A673 (cell line): ENCODE results near the gene FGF16. TPM values are rescaled to one million over a fixed set of nuclear protein-coding genes. Genes with fewer than 3 reads are reported as not detected.
A peak's percentile ranks its signal among the peaks of the same experiment; 100 is the strongest.

ENCODE experiments used
- BruUV-seq: library from RNA; stranded (reverse); fragments of 400-500 nt; replicated peaks from 2 replicates; lab custom pipeline; 2021; lab: Mats Ljungman, UMichigan
- CTCF ChIA-PET: fragments of 300-600 bp; sonication (Branson Sonifier 250); formaldehyde crosslinking; loops from one replicate; lab custom pipeline; 2022; ENCODE audit warnings: antibody characterized with exemption; lab: Charles Lee
- POLR2A ChIA-PET: fragments of 300-600 bp; sonication (Branson Sonifier 250); formaldehyde crosslinking; loops from one replicate; lab custom pipeline; 2022; ENCODE audit warnings: antibody characterized with exemption; ENCODE audit not compliant: low non-redundant PET; lab: Charles Lee
- DNase-seq: peaks from one replicate; pipeline ENCODE4 v3.0.0-alpha.2; 2015; ENCODE audit warnings: low spot score
- H3K27ac ChIP-seq: fragments of 200-600 bp; sonication (generic); 2 replicates; pipeline ENCODE4 v1.5.1; 2016; ENCODE audit warnings: mixed run types, low read depth, mild to moderate bottlenecking, mixed read lengths, antibody characterized with exemption, low read length; ENCODE audit not compliant: poor library complexity, severe bottlenecking
- H3K27me3 ChIP-seq: fragments of 200-600 bp; sonication (generic); replicated peaks from 2 replicates; pipeline ENCODE4 v1.6.1; 2017; ENCODE audit warnings: mixed run types, low read depth, mild to moderate bottlenecking, mixed read lengths, antibody characterized with exemption, low read length; ENCODE audit not compliant: insufficient read depth, poor library complexity
- H3K36me3 ChIP-seq: fragments of 200-600 bp; sonication (generic); 2 replicates; pipeline ENCODE4 v1.6.1; 2016; ENCODE audit warnings: mixed run types, mild to moderate bottlenecking, mixed read lengths, antibody characterized with exemption, low read length; ENCODE audit not compliant: insufficient read depth, poor library complexity, severe bottlenecking
- H3K4me1 ChIP-seq: fragments of 200-600 bp; sonication (generic); 2 replicates; pipeline ENCODE4 v1.6.1; 2017; ENCODE audit warnings: mixed run types, mild to moderate bottlenecking, mixed read lengths, antibody characterized with exemption, low read length; ENCODE audit not compliant: insufficient read depth, poor library complexity, severe bottlenecking
- H3K4me3 ChIP-seq: fragments of 200-600 bp; sonication (generic); 2 replicates; pipeline ENCODE4 v1.5.1; 2016; ENCODE audit warnings: low read depth, mixed run types, mild to moderate bottlenecking, mixed read lengths, low read length; ENCODE audit not compliant: poor library complexity, severe bottlenecking
- H3K9me3 ChIP-seq: fragments of 200-600 bp; sonication (generic); 2 replicates; pipeline ENCODE4 v1.6.1; 2016; ENCODE audit warnings: mixed run types, low read depth, mild to moderate bottlenecking, mixed read lengths, antibody characterized with exemption, low read length; ENCODE audit not compliant: poor library complexity, severe bottlenecking
- CTCF ChIP-seq: fragments of 300-800, 200-600 bp; sonication (generic); conservative IDR thresholded peaks from 2 replicates; pipeline ENCODE4 v1.5.1; 2017; ENCODE audit warnings: low read depth, mild to moderate bottlenecking, antibody characterized with exemption, low read length, moderate library complexity, mixed read lengths
- EZH2 ChIP-seq: fragments of 200-600 bp; sonication (generic); IDR thresholded peaks from 2 replicates; pipeline ENCODE4 v1.6.1; 2017; ENCODE audit warnings: borderline replicate concordance, low read depth, mild to moderate bottlenecking, mixed read lengths, antibody characterized with exemption, low read length; ENCODE audit not compliant: poor library complexity, severe bottlenecking
- intact Hi-C: fragments of 100-400 bp; cut with micrococcal nuclease; formaldehyde crosslinking; loops from one replicate; pipeline ENCODE4 v1.10.0; 2022; ENCODE audit not compliant: unreplicated experiment
- total RNA-seq: library from RNA; stranded (reverse); gene quantifications from 2 replicates; pipeline ENCODE4 v1.2.3, GENCODE V29; 2021

FGF16 gene
- total RNA-seq, 1 experiment from 2014 or later: not detected

- intact Hi-C loops: no loop called here
- POLR2A ChIA-PET: no interaction called here
Observed at GRCh38 chrX:77428551-77428950, 18.6 kb upstream of the FGF16 start.

GRCh38 chrX:77431227-77431626, 16.0 kb upstream of the FGF16 start:
- no peak for TF ChIP-seq EZH2
- TF ChIP-seq CTCF: peak; percentile 36; the same call in 1 of the 2 replicates
- CTCF ChIA-PET: interaction anchor here (0.6 kb wide), 1 partner anchor 591 kb away, joined by 7 read pairs; no protein-coding TSS in a partner anchor
- no peaks in the 10 kb centered on the region for H3K27me3 ChIP-seq
- no peak overlapping the region for H3K4me3 ChIP-seq
- no TSS peak for BruUV-seq
- H3K27ac ChIP-seq: no peak overlapping the region
- POLR2A ChIA-PET: no interaction called here
- intact Hi-C loops: no loop called here
- H3K4me1 ChIP-seq: peaks cover 7% of the 10 kb centered on the region
- DNase-seq: peak; percentile 80
- no peaks in the 10 kb centered on the region for H3K9me3 ChIP-seq
- H3K36me3 ChIP-seq: no peaks in the 10 kb centered on the region

More at GRCh38 chrX:77428551-77428950, 18.6 kb upstream of the FGF16 start:
- no peaks in the 10 kb centered on the region for H3K27me3 ChIP-seq
- no peak overlapping the region for H3K4me3 ChIP-seq
- no peaks in the 10 kb centered on the region for H3K36me3 ChIP-seq
- peaks cover 7% of the 10 kb centered on the region for H3K4me1 ChIP-seq
- no peak overlapping the region for H3K27ac ChIP-seq
- DNase-seq: no peak
- no TSS peak for BruUV-seq
- no peaks in the 10 kb centered on the region for H3K9me3 ChIP-seq
- CTCF ChIA-PET: no interaction called here
- TF ChIP-seq CTCF (no peak), EZH2 (no peak)

GRCh38 chrX:77433001-77433400, 14.2 kb upstream of the FGF16 start:
- ChIA-PET CTCF (no interaction called here), POLR2A (no interaction called here)
- intact Hi-C loops: no loop called here
- no peak for TF ChIP-seq EZH2
- TF ChIP-seq CTCF: no peak
- no peak for DNase-seq
- no peaks in the 10 kb centered on the region for H3K27me3 ChIP-seq
- BruUV-seq: no TSS peak
- H3K4me1 ChIP-seq: peaks cover 7% of the 10 kb centered on the region
- no peak overlapping the region for H3K4me3 ChIP-seq
- no peak overlapping the region for H3K27ac ChIP-seq
- H3K9me3 ChIP-seq: no peaks in the 10 kb centered on the region
- no peaks in the 10 kb centered on the region for H3K36me3 ChIP-seq
